ENCODE results near the gene SLC26A8. TPM values are rescaled to one million over a fixed set of nuclear protein-coding genes. Genes with fewer than 3 reads are reported as not detected.
"Not testable (repeated sequence)": the region's sequence is repeated elsewhere in the genome, so short reads cannot be mapped to it uniquely, and the experiment has no call there.

SLC26A8 gene
- polyA plus RNA-seq, 1 donor from 2014 or later, result not detected

DNA sequence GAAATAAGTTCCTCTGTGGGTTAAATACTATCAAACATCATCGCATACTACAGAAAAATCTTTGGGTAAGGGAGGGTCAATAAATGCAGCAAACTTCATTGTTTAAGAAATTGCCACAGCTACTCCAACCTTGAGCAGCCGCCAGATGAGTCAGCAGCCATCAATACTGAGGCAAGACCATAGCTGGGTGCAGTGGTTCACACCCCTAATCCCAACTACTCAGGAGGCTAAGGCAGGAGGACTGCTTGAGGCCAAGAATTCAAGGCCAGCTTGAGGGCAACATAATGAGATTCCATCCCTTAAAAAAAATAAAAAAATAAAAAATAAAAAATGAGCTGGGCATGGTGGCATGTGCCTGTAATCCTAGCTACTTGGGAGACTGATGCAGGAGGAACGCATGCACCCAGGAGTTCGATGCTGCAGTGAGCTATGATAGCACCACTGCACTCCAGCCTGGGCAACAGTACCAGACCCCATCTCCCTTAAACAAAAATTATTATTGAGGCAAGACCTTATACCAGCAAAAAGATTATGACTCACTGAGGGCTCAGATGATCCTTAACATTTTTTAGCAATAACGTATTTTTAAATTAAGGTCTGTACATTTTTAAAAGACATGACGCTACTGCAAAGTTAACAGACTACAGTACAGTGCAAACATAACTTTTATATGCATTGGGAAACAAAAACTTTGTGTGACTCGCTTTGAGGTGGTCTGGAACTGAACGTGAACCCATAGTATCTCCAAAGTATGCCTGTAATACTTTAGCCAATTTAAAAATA lies 112.4 kb downstream of the SLC26A8 start:
- no peak overlapping the region for H3K27ac ChIP-seq (ENCODE audit: low read length)

DNA sequence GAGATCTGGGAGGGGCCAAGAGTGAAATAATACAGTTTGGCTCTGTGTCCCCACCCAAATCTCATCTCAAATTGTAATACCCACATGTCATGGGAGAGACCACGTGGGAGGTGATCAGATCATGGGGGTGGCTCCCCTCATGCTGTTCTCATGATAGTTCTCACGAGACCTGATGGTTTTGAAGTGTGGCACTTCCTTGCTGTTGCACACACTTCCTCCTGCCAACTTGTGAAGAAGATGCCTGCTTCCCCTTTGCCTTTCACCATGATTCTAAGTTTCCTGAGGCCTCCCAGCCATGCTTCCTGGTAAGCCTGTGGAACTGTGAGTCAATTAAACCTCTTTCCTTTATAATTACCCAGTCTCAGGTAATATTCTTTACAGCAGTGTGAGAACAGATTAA lies 114.9 kb downstream of the SLC26A8 start:
- H3K36me3 ChIP-seq (ENCODE audit: insufficient read depth, low read length); H3K9me2 ChIP-seq (ENCODE audit: insufficient read depth, low read length); H3F3A ChIP-seq (ENCODE audit: insufficient read depth, low read length, poor library complexity, severe bottlenecking); H2AFZ ChIP-seq (ENCODE audit: low read depth, low read length); H3K4me3 ChIP-seq (ENCODE audit: low read length); H3K27me3 ChIP-seq (ENCODE audit: insufficient read depth, low read depth, low read length); H3K9ac ChIP-seq (ENCODE audit: low read length); H3K4me2 ChIP-seq (ENCODE audit: low read length); H3K27ac ChIP-seq (ENCODE audit: low read length); H4K20me1 ChIP-seq (ENCODE audit: insufficient read depth): not testable (repeated sequence)
- peaks cover 18% of the 10 kb centered on the region for H3K9me3 ChIP-seq (ENCODE audit: low read length)
- H3K79me2 ChIP-seq (replicated peaks; ENCODE audit: insufficient read depth, low read length), result peaks cover 38% of the 10 kb centered on the region

More for the DNA sequence above, 112.4 kb downstream of the SLC26A8 start:
- no peaks in the 10 kb centered on the region for H3K27me3 ChIP-seq (ENCODE audit: insufficient read depth, low read depth, low read length)
- no peaks in the 10 kb centered on the region for H4K20me1 ChIP-seq (ENCODE audit: insufficient read depth)
- peaks cover 18% of the 10 kb centered on the region for H3K9me3 ChIP-seq (ENCODE audit: low read length)
- no peak overlapping the region for H3K9ac ChIP-seq (ENCODE audit: low read length)
- H3F3A ChIP-seq (ENCODE audit: insufficient read depth, low read length, poor library complexity, severe bottlenecking), result no peaks in the 10 kb centered on the region
- TF ChIP-seq TAF1 (IDR thresholded peaks at IDR 0.05; ENCODE audit: low read depth) (no peak), EZH2 (IDR thresholded peaks at IDR 0.05; ENCODE audit: borderline replicate concordance, insufficient read depth, low read length, poor library complexity, severe bottlenecking) (no peak), POLR2AphosphoS5 (IDR thresholded peaks at IDR 0.05) (no peak), RAD21 (conservative IDR thresholded peaks at IDR 0.05) (no peak), MXI1 (conservative IDR thresholded peaks at IDR 0.05; ENCODE audit: poor library complexity, severe bottlenecking) (no peak), EP300 (conservative IDR thresholded peaks at IDR 0.05; ENCODE audit: poor library complexity, severe bottlenecking) (no peak), SMC3 (conservative IDR thresholded peaks at IDR 0.05; ENCODE audit: poor library complexity) (no peak)
- TF ChIP-seq, protein P1, sequence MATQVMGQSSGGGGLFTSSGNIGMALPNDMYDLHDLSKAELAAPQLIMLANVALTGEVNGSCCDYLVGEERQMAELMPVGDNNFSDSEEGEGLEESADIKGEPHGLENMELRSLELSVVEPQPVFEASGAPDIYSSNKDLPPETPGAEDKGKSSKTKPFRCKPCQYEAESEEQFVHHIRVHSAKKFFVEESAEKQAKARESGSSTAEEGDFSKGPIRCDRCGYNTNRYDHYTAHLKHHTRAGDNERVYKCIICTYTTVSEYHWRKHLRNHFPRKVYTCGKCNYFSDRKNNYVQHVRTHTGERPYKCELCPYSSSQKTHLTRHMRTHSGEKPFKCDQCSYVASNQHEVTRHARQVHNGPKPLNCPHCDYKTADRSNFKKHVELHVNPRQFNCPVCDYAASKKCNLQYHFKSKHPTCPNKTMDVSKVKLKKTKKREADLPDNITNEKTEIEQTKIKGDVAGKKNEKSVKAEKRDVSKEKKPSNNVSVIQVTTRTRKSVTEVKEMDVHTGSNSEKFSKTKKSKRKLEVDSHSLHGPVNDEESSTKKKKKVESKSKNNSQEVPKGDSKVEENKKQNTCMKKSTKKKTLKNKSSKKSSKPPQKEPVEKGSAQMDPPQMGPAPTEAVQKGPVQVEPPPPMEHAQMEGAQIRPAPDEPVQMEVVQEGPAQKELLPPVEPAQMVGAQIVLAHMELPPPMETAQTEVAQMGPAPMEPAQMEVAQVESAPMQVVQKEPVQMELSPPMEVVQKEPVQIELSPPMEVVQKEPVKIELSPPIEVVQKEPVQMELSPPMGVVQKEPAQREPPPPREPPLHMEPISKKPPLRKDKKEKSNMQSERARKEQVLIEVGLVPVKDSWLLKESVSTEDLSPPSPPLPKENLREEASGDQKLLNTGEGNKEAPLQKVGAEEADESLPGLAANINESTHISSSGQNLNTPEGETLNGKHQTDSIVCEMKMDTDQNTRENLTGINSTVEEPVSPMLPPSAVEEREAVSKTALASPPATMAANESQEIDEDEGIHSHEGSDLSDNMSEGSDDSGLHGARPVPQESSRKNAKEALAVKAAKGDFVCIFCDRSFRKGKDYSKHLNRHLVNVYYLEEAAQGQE (IDR thresholded peaks at IDR 0.05; ENCODE audit: borderline replicate concordance), result no peak
- TF ChIP-seq, protein P2, sequence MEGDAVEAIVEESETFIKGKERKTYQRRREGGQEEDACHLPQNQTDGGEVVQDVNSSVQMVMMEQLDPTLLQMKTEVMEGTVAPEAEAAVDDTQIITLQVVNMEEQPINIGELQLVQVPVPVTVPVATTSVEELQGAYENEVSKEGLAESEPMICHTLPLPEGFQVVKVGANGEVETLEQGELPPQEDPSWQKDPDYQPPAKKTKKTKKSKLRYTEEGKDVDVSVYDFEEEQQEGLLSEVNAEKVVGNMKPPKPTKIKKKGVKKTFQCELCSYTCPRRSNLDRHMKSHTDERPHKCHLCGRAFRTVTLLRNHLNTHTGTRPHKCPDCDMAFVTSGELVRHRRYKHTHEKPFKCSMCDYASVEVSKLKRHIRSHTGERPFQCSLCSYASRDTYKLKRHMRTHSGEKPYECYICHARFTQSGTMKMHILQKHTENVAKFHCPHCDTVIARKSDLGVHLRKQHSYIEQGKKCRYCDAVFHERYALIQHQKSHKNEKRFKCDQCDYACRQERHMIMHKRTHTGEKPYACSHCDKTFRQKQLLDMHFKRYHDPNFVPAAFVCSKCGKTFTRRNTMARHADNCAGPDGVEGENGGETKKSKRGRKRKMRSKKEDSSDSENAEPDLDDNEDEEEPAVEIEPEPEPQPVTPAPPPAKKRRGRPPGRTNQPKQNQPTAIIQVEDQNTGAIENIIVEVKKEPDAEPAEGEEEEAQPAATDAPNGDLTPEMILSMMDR (IDR thresholded peaks at IDR 0.05; ENCODE audit: poor library complexity, severe bottlenecking), result no peak
- H3K36me3 ChIP-seq (ENCODE audit: insufficient read depth, low read length), result no peaks in the 10 kb centered on the region
- no peak overlapping the region for H3K4me2 ChIP-seq (ENCODE audit: low read length)
- H3K4me3 ChIP-seq (ENCODE audit: low read length), result no peak overlapping the region
- H3K9me2 ChIP-seq (ENCODE audit: insufficient read depth, low read length), result no peaks in the 10 kb centered on the region
- H2AFZ ChIP-seq (ENCODE audit: low read depth, low read length), result no peak overlapping the region
- peaks cover 38% of the 10 kb centered on the region for H3K79me2 ChIP-seq (replicated peaks; ENCODE audit: insufficient read depth, low read length)

DNA sequence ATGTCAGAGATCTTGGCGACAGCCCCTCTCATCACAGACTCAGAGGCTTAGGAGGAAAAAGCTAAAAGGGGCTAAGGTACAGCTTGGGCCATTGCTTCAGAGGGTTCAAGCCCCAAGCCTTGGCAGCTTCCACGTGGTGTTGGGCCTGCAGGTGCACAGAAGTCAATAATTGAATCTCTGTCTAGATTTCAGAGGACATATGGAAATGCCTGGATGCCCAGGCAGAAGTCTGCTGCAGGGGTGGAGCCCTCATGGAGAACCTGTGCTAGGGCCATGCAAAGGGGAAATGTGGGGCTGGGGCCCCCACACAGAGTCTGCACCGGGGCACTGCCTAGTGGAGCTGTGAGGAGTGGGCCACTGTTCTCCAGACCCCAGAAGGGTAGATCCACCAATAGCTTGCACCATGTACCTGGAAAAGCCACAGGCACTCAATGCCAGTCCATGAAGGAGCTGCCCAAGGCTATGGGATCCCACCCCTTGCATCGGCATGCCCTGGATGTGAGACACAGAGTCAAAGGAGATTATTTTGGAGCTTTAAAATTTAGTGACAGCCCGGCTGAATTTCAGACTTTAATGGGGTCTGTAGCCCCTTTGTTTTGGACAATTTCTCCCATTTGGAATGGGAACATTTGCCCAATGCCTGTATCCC lies 115.6 kb downstream of the SLC26A8 start:
- H3K9ac ChIP-seq (ENCODE audit: low read length); H3K36me3 ChIP-seq (ENCODE audit: insufficient read depth, low read length); H3F3A ChIP-seq (ENCODE audit: insufficient read depth, low read length, poor library complexity, severe bottlenecking); H3K4me2 ChIP-seq (ENCODE audit: low read length); H4K20me1 ChIP-seq (ENCODE audit: insufficient read depth); H3K27me3 ChIP-seq (ENCODE audit: insufficient read depth, low read depth, low read length); H2AFZ ChIP-seq (ENCODE audit: low read depth, low read length); H3K9me2 ChIP-seq (ENCODE audit: insufficient read depth, low read length); H3K4me3 ChIP-seq (ENCODE audit: low read length); H3K27ac ChIP-seq (ENCODE audit: low read length): not testable (repeated sequence)
- H3K9me3 ChIP-seq (ENCODE audit: low read length), result peaks cover 18% of the 10 kb centered on the region
- peaks cover 38% of the 10 kb centered on the region for H3K79me2 ChIP-seq (replicated peaks; ENCODE audit: insufficient read depth, low read length)
